Naive thymus-derived CD8-positive, alpha-beta T cell (primary cell): ENCODE data around the gene AQP3. TPM values are rescaled to one million over a fixed set of nuclear protein-coding genes. Genes with fewer than 3 reads are reported as not detected.

Experiments
- ATAC-seq, 2 donors: fragments of 150-1000 bp; cut with Tn5 transposase in 1 of 2; sonication (Bioruptor Pico), chemical (Tn5 transposase) in 1 of 2; 1 replicate in 1 of 2; 2 replicates in 1 of 2; pipeline ENCODE4 v1.10.0; 2021; ENCODE audit warnings: mild to moderate bottlenecking in 2 of 2, moderate library complexity in 2 of 2
- POLR2A ChIA-PET: fragments of 350-600 bp; sonication (Branson Sonifier 250); formaldehyde crosslinking; loops from one replicate; lab custom pipeline; 2021; ENCODE audit warnings: antibody characterized with exemption; lab: Charles Lee
- DNase-seq, 10 donors: peaks; one replicate each; pipeline versions ENCODE4 v3.0.0 to v3.0.0-alpha.2; 2020 to 2022
- H3K27ac Mint-ChIP-seq, 10 donors: one replicate each; pipeline ENCODE4 v1.8.0; 2020 to 2022; ENCODE audit warnings: mild to moderate bottlenecking in 10 of 10, mixed read lengths in 10 of 10, moderate library complexity in 4 of 10, inconsistent platforms in 1 of 10
- H3K27me3 Mint-ChIP-seq, 5 donors: one replicate each; pipeline ENCODE4 v1.8.0; 2021 to 2022; ENCODE audit warnings: mixed read lengths in 5 of 5
- H3K36me3 Mint-ChIP-seq, 3 donors: one replicate each; pipeline ENCODE4 v1.8.0; 2020 to 2022; ENCODE audit warnings: mixed read lengths in 3 of 3, mild to moderate bottlenecking in 2 of 3, inconsistent platforms in 1 of 3
- H3K4me1 Mint-ChIP-seq, 4 donors: one replicate each; pipeline ENCODE4 v1.8.0; 2021 to 2022; ENCODE audit warnings: mixed read lengths in 4 of 4
- H3K4me3 Mint-ChIP-seq, 10 donors: one replicate each; pipeline ENCODE4 v1.8.0; 2020 to 2022; ENCODE audit warnings: mild to moderate bottlenecking in 10 of 10, mixed read lengths in 10 of 10, moderate library complexity in 6 of 10, inconsistent platforms in 1 of 10
- H3K9me3 Mint-ChIP-seq, 9 donors: one replicate each; pipeline ENCODE4 v1.8.0; 2020 to 2022; ENCODE audit warnings: mixed read lengths in 9 of 9, mild to moderate bottlenecking in 3 of 9, inconsistent platforms in 1 of 9, moderate library complexity in 1 of 9
- polyA plus RNA-seq, 3 donors: library from polyadenylated mRNA; unstranded; fragments of 300-500 nt; fragmentation: Illumina TruSeq; gene quantifications; one replicate each; pipeline ENCODE4 v1.2.3, GENCODE V29; 2021
- total RNA-seq, 8 experiments: library from RNA in 2 of 8; stranded (reverse) in 2 of 8; gene quantifications; one replicate each; pipeline ENCODE4 v1.2.3 and lab custom pipeline; 2021 to 2026

Gene AQP3
- total and polyA plus RNA-seq, 5 experiments from 2014 or later = 71.6 to 166 (median 124) TPM

DNA sequence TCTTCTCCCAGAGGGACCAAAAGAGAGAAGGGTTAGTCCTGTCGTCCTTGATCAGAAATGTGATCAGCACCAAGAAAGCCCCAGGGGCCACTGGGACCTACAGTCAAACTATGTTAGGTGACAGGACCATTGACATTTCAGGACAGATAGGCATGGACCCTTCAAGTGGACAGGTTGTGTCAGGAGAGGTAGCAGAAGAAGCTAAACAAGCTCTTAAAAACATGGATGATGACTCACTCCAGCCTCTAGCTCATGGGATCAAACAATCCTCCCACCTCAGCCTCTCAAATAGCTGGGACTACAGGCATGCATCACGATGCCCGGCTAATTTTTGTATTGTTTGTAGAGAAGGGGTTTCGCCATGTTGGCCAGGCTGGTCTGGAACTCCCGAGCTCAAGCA, 2.3 kb upstream of the AQP3 start:
- H3K4me3 Mint-ChIP-seq = peak overlapping the region in 2 of 10 donors; percentile 4 to 39
- POLR2A ChIA-PET = interaction anchor here (0.7 to 9.7 kb wide), 5 partner anchors 9 to 35 kb away, joined by 3 to 93 read pairs (median 8); partner anchors contain the start of gene NOL6
- peak overlapping the region in 6 of 10 donors; percentile 35 to 97 (median 82) for H3K27ac Mint-ChIP-seq
- peaks cover 0 to 2% (median 0%) of the 10 kb centered on the region in 3 donors for H3K36me3 Mint-ChIP-seq
- DNase-seq (no peak), ATAC-seq (no peak)
- no peaks in the 10 kb centered on the region for H3K9me3 Mint-ChIP-seq
- H3K27me3 Mint-ChIP-seq = no peaks in the 10 kb centered on the region
- peaks cover 40 to 76% (median 68%) of the 10 kb centered on the region in 4 donors for H3K4me1 Mint-ChIP-seq

- H3K27ac Mint-ChIP-seq = peak overlapping the region; percentile 71 to 97 (median 94)
- no peaks in the 10 kb centered on the region for H3K27me3 Mint-ChIP-seq
- peaks cover 0 to 12% (median 0%) of the 10 kb centered on the region in 3 donors for H3K36me3 Mint-ChIP-seq
- H3K9me3 Mint-ChIP-seq = no peaks in the 10 kb centered on the region
- POLR2A ChIA-PET = interaction anchor here (0.5 to 9.7 kb wide), 14 partner anchors 10 to 194 kb away, joined by 3 to 93 read pairs (median 6); partner anchors contain the start of genes BAG1, CHMP5 and NOL6
- H3K4me3 Mint-ChIP-seq = peak overlapping the region; percentile 86 to 98 (median 95)
- DNase-seq (peak in 1 of 10 donors; percentile 16), ATAC-seq (no peak)
- peaks cover 31 to 76% (median 58%) of the 10 kb centered on the region in 4 donors for H3K4me1 Mint-ChIP-seq
Measured at GRCh38 chr9:33447799-33448553, 583 bp upstream of the AQP3 start.

DNA sequence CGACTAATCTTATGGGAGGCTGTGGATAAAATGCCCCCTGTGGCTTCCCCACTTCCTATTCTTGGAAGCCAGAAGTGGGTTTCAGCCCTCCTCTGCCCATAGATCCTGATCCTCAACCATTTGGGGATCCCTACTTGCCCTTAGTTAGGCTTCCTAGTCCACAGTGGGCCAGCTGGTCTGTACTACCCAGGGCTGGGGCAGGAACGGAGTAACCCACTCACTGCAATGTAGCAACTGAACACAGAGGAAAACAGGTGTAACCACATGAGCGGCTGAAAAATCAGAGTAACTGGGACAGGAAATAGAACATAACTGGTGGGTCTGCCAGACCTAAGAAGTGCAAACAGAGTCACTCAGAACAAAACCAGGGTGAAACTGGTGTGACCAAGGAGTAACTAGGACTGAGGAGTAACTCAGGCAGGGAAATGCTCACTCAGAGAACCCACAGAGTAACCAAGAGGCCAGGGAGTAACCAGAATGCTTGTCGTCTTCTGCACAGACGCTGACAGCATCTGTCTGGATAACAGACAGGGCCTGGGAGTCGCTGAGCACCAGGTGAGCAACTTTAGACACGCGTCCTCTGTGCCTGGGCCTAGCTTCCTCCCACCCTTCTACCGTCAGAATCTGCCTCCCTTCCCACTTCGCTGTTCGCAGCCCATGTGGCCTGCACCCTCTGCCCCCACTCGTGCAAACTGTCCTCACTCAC, 1.0 kb downstream of the AQP3 start:
- H3K27me3 Mint-ChIP-seq = no peaks in the 10 kb centered on the region
- peak overlapping the region; percentile 90 to 98 (median 96) for H3K27ac Mint-ChIP-seq
- no peaks in the 10 kb centered on the region for H3K9me3 Mint-ChIP-seq
- peaks cover 25 to 76% (median 54%) of the 10 kb centered on the region in 4 donors for H3K4me1 Mint-ChIP-seq
- peak in 9 of 10 donors; percentile 33 to 80 (median 68) for DNase-seq
- POLR2A ChIA-PET = interaction anchor here (0.8 to 9.7 kb wide), 13 partner anchors 8 to 156 kb away, joined by 3 to 93 read pairs (median 8); partner anchors contain the start of genes NFX1 and NOL6
- H3K36me3 Mint-ChIP-seq = peaks cover 0 to 27% (median 0%) of the 10 kb centered on the region in 3 donors
- H3K4me3 Mint-ChIP-seq = peak overlapping the region; percentile 90 to 99 (median 95)
- ATAC-seq = peak; percentile 70 to 71

GRCh38 chr9:33445389-33446239, 1.8 kb downstream of the AQP3 start:
- Mint-ChIP-seq H3K4me3 (peak overlapping the region; percentile 90 to 99 (median 95)), H3K4me1 (peaks cover 21 to 74% (median 57%) of the 10 kb centered on the region in 4 donors), H3K27me3 (no peaks in the 10 kb centered on the region), H3K9me3 (no peaks in the 10 kb centered on the region), H3K36me3 (peaks cover 0 to 35% (median 0%) of the 10 kb centered on the region in 3 donors), H3K27ac (peak overlapping the region; percentile 90 to 98 (median 96))
- peak; percentile 25 to 51 for ATAC-seq
- peak in 8 of 10 donors; percentile 22 to 63 (median 48) for DNase-seq
- POLR2A ChIA-PET = interaction anchor here (1.8 to 9.7 kb wide), 6 partner anchors 13 to 155 kb away, joined by 5 to 93 read pairs (median 35); partner anchors contain the start of genes NFX1 and NOL6

GRCh38 chr9:33443464-33444154, 3.8 kb downstream of the AQP3 start:
- H3K36me3 Mint-ChIP-seq = peaks cover 0 to 43% (median 0%) of the 10 kb centered on the region in 3 donors
- H3K4me1 Mint-ChIP-seq = peaks cover 27 to 68% (median 56%) of the 10 kb centered on the region in 4 donors
- no peaks in the 10 kb centered on the region for H3K27me3 Mint-ChIP-seq
- peak overlapping the region; percentile 43 to 97 (median 80) for H3K27ac Mint-ChIP-seq
- no peak for DNase-seq
- H3K9me3 Mint-ChIP-seq = no peaks in the 10 kb centered on the region
- ATAC-seq = no peak
- POLR2A ChIA-PET = interaction anchor here (9.7 kb wide), 1 partner anchor 15 kb away, joined by 93 read pairs; no protein-coding TSS in a partner anchor
- peak overlapping the region in 4 of 10 donors; percentile 22 to 69 (median 32) for H3K4me3 Mint-ChIP-seq

- H3K4me1 Mint-ChIP-seq = peaks cover 24 to 63% (median 50%) of the 10 kb centered on the region in 4 donors
Measured at GRCh38 chr9:33443047-33443446, 4.3 kb downstream of the AQP3 start.

DNA sequence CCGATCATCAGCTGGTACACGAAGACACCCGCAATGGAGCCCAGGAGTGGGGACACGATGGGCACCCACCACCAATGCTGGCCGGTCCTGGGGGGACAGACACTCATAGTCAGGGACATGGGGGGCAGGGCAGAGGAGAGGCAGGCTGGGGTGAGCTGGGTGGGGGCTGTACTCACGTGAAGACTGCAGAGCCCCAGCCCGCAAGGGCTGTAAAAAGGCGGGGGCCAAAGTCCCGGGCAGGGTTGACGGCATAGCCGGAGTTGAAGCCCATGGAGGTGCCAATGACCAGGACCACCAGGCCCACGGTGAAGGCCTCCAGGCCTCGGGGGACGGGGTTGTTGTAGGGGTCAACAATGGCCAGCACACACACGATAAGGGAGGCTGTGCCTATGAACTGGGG, 5.3 kb downstream of the AQP3 start:
- H3K4me3 Mint-ChIP-seq = no peak overlapping the region
- peaks cover 22 to 59% (median 45%) of the 10 kb centered on the region in 4 donors for H3K4me1 Mint-ChIP-seq
- ATAC-seq = no peak
- peak overlapping the region in 3 of 10 donors; percentile 43 to 75 (median 67) for H3K27ac Mint-ChIP-seq
- POLR2A ChIA-PET = interaction anchor here (1.3 to 9.7 kb wide), 2 partner anchors 16 to 152 kb away, joined by 4 to 93 read pairs; partner anchors contain the start of gene NFX1
- peak in 1 of 10 donors; percentile 52 for DNase-seq
- no peaks in the 10 kb centered on the region for H3K9me3 Mint-ChIP-seq
- H3K27me3 Mint-ChIP-seq = no peaks in the 10 kb centered on the region
- H3K36me3 Mint-ChIP-seq = peaks cover 0 to 43% (median 0%) of the 10 kb centered on the region in 3 donors

More at GRCh38 chr9:33443047-33443446, 4.3 kb downstream of the AQP3 start:
- H3K27ac Mint-ChIP-seq = peak overlapping the region in 7 of 10 donors; percentile 41 to 97 (median 46)
- peak overlapping the region in 2 of 10 donors; percentile 14 to 69 for H3K4me3 Mint-ChIP-seq
- DNase-seq (peak in 1 of 10 donors; percentile 37), ATAC-seq (no peak)
- POLR2A ChIA-PET = interaction anchor here (9.7 kb wide), 1 partner anchor 15 kb away, joined by 93 read pairs; no protein-coding TSS in a partner anchor
- H3K36me3 Mint-ChIP-seq = peaks cover 0 to 43% (median 0%) of the 10 kb centered on the region in 3 donors
- no peaks in the 10 kb centered on the region for H3K9me3 Mint-ChIP-seq
- no peaks in the 10 kb centered on the region for H3K27me3 Mint-ChIP-seq

- no peak for ATAC-seq
- POLR2A ChIA-PET = interaction anchor here (0.6 to 1.1 kb wide), 2 partner anchors 9 to 25 kb away, joined by 4 to 8 read pairs; no protein-coding TSS in a partner anchor
- Mint-ChIP-seq H3K36me3 (peaks cover 0 to 43% (median 0%) of the 10 kb centered on the region in 3 donors), H3K27me3 (no peaks in the 10 kb centered on the region), H3K9me3 (no peaks in the 10 kb centered on the region), H3K27ac (peak overlapping the region in 6 of 10 donors; percentile 37 to 91 (median 53)), H3K4me1 (peaks cover 15 to 45% (median 30%) of the 10 kb centered on the region in 4 donors), H3K4me3 (no peak overlapping the region)
- peak in 1 of 10 donors; percentile 56 for DNase-seq
Measured at GRCh38 chr9:33440609-33441008, 6.8 kb downstream of the AQP3 start.

- POLR2A ChIA-PET = interaction anchor here (1.1 kb wide), 1 partner anchor 24 kb away, joined by 4 read pairs; no protein-coding TSS in a partner anchor
- peaks cover 0 to 43% (median 0%) of the 10 kb centered on the region in 3 donors for H3K36me3 Mint-ChIP-seq
Measured at GRCh38 chr9:33440204-33440603, 7.2 kb downstream of the AQP3 start.

DNA sequence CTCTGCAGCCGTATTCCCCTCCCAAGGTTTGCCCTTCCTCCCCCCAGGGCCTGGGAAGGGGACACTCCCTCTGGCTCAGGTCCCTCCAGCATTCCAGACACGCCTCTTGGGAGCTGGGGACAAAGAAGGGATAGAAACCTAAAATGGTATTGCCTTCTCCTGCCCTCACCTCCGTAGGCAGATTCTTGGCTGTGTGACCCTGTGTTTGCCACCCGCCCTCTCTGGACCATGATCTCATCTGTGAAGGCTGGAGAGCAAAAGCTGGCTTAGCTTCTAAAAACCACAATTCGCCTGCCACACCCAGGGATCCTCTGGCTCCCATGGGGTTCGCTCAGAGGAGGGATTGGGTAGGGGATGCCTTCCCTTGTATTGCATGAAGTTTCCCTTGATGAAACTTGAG, 7.7 kb downstream of the AQP3 start:
- POLR2A ChIA-PET = interaction anchor here (1.1 to 1.7 kb wide), 2 partner anchors 24 kb away, joined by 3 to 4 read pairs; no protein-coding TSS in a partner anchor
- Mint-ChIP-seq H3K27ac (peak overlapping the region in 4 of 10 donors; percentile 37 to 84 (median 60)), H3K36me3 (peaks cover 0 to 41% (median 0%) of the 10 kb centered on the region in 3 donors), H3K9me3 (no peaks in the 10 kb centered on the region), H3K27me3 (no peaks in the 10 kb centered on the region), H3K4me1 (peaks cover 10 to 36% (median 21%) of the 10 kb centered on the region in 4 donors), H3K4me3 (no peak overlapping the region)
- peak in 1 of 10 donors; percentile 34 for DNase-seq
- ATAC-seq = no peak

More at GRCh38 chr9:33440204-33440603, 7.2 kb downstream of the AQP3 start:
- no peak overlapping the region for H3K4me3 Mint-ChIP-seq
- peak in 1 of 10 donors; percentile 18 for DNase-seq
- H3K9me3 Mint-ChIP-seq = no peaks in the 10 kb centered on the region
- ATAC-seq = no peak
- H3K27ac Mint-ChIP-seq = peak overlapping the region in 9 of 10 donors; percentile 17 to 90 (median 59)
- H3K27me3 Mint-ChIP-seq = no peaks in the 10 kb centered on the region
- H3K4me1 Mint-ChIP-seq = peaks cover 14 to 41% (median 26%) of the 10 kb centered on the region in 4 donors
